ENCODE measurements around the gene HMGB1.

HMGB1 gene

DNA sequence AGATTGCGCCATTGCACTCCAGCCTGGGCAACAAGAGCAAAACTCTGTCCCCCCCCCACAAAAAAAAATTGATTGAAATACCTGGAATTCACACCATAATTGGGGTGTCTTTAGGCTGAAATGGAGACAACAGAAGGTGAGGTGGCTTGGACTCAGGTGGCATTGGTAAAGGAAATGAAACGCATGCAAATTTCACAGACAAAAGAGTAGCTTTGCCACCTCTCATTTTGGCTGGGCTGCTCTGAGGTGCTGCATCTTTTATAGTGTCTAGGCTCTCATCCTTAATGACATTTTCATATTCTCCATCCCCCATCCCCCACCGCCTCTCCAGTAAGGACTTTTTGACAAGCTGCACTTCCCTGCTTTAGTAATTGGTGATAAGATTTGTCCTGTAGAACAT, 36.5 kb downstream of the HMGB1 start:
- DNase-seq, result no peak

DNA sequence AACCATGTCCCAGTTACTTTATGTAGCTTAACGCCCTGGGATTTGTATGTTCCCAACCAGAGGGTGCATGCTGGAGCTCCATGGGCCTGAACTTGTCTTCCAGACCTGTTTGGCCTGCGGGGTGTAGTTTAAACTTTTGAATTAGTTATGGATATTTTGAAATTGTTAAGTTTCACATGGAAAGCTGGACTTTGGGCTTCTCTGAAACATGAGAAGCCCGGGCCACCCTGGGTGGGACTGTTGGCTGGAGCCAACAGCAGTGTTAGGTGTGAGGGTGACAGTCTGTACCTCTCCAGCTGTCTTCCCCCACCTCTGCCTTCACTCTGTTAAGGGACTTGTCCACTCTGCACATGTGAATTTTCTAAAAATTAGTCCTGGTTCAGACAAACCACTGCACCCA, 41.8 kb downstream of the HMGB1 start:
- DNase-seq, result no peak

GRCh38 chr13:30422054-30422839, 43.5 kb downstream of the HMGB1 start, which contains the start of gene UBE2L5:
TSS of gene UBE2L5 (plus strand) at chr13:30422493. CDS start at chr13:30427991, 5,498 bp downstream.
- DNase-seq, result peak; percentile 62

DNA sequence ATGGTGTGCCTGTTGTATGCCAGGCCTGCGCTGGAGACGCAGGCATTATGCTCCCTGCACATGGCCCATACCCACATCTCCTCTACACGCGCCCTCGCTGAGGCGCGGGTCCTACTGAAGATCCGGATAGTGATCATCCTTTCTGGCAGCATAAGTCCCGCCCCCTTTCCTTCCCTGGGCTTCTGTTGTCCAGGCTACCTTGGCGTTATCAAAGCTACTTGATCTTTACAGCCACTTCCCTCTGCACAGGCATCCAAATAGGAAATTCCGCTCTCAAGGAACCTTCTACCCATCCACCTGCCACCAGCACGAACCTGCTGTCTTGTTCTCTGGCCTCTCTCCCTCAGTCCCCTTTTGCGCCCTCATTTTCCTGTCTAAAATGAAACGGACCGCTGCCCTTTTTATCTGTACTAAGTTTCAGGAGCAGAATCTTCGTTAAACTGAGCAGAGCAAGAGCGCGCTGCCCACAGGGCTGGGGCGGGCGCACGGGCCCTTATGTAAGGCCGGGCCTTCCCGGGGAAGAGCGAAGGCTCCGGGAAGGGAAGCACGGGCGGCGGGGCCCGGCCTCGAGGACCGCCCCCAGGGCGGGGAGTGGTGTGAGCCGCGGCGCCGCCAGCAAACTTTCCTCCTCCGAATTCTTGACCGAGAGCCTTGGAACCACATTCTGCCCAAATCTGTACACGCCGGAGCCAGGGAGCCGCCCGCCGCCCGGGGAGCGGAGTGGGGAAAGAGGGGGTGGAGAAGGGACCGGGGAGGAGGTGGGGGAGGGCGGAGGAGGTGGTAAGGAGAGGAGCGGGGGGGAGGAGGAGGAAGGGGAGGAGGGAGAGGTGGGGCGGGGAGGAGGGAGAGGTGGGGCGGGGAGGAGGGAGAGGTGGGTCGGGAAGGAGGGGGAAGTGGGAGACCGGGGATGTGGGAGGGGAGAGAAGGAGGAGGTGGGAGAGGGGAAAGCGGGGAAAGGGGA, 44.4 kb downstream of the HMGB1 start:
- DNase-seq, result peak; percentile 19

GRCh38 chr13:30418717-30419459, 46.8 kb downstream of the HMGB1 start:
- DNase-seq, result no peak

GRCh38 chr13:30418075-30418716, 47.5 kb downstream of the HMGB1 start:
- DNase-seq, result no peak

GRCh38 chr13:30416471-30416870, 49.3 kb downstream of the HMGB1 start:
- DNase-seq, result no peak

GRCh38 chr13:30415430-30416030, 50.2 kb downstream of the HMGB1 start:
- no peak for DNase-seq

DNA sequence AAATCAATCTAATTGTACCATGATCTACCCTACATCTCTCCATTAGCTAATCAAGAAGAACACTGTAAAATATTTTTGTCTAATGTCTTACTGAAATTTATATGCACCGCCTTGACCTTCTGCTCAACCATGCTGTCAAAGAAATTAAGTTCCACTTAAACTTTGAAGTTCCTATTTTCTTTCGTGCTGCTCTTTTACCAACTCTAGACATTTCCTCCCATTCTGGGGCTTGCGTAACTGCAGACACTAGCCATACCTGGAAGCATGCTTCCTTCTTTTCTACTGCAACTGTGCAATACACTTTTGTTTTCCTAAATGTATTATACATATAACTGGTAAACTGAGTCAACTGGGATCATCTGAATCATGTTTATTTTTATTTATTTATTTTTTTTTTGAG, 51.9 kb downstream of the HMGB1 start:
- DNase-seq, result no peak

DNA sequence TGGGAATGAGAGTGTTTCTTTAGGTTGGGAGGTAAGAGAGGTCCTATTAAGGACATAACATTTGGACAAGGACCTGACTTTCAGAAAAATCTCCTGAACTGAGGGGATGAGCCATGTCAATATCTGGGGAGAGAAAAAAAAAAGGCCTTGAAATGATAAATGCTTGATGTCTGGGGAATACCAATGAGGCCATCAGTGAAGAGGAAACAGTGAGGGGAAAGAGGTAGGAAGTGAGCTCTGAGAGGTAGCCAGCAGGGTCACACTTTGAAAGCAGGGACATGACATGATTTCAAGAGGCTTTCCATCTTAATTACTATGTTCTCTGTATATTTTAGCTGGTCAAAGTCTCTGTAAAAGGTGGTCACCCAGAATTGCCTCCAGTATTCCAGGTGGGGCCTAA, 53.4 kb downstream of the HMGB1 start:
- no peak for DNase-seq

DNA sequence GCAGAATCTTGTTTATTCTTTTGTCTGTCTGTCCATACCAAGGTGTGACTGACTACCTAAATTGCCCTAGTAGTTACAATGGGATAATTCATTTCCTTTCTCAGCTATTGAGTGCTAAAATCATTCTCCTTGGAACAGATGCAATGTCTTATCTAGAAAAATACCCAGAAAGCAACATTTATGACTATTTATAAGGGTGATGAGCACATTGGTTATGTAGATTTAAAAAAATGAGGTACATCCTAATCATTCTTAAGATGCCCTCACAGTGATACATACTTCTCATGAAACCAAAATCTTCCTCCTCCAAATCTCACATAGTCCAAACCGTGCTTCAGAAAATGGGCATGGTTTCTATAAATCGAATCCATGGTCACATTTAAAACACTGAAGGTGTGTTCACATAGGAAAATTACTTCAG, 55.0 kb downstream of the HMGB1 start:
- DNase-seq, result no peak

GRCh38 chr13:30409886-30410704, 55.6 kb downstream of the HMGB1 start:
- no peak for DNase-seq

- peak; percentile 90 for DNase-seq
Observed at GRCh38 chr13:30408319-30409101, 57.2 kb downstream of the HMGB1 start.

DNA sequence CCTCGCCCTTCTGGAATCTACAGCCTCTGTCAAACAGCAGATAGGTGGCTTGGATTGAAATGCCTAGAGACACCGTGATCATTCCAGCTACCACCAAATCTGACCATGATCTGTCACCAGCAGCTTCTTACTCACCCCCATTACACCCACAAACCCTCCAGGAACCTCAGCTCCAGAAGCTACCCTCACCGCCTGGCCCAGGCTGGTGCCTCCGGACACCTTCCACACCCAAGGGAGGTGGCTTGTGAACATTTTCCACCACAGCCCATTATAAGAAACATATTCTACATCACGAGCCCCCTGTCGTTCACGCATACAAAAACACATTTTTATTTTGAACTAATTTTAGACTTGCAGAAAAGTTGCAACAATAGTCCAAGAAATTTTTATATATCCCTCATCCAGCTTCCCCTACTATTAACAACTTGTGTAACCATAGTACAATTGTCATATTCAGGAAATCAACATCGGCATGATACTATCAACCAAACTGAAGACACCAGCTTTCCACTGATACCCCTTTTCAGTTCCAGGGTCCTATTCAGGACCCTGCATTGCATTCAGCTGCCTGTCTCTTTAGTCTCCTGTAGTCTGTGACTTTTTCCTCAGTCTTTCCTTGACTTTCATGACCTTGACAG, 58.8 kb downstream of the HMGB1 start:
- DNase-seq, result no peak
